Measurements from ENCODE around the gene PTPRK. TPM values are rescaled to one million over a fixed set of nuclear protein-coding genes. Genes with fewer than 3 reads are reported as not detected.

Gene PTPRK
- total and polyA plus RNA-seq, 12 donors, result 7.5 to 47.7 (median 35.7) TPM

GRCh38 chr6:128024046-128024445 lies 496.4 kb downstream of the PTPRK start:
- no peak for ATAC-seq

GRCh38 chr6:128018821-128019220 lies 501.6 kb downstream of the PTPRK start:
- intact Hi-C loops (cut with DNase I), result no loop called here
- TF ChIP-seq CTCF (IDR thresholded peaks at IDR 0.05), result no peak
- peaks cover 0 to 12% (median 0%) of the 10 kb centered on the region in 9 donors for H3K4me1 ChIP-seq
- H3K36me3 ChIP-seq, result no peaks in the 10 kb centered on the region
- H3K4me3 ChIP-seq, result no peak overlapping the region
- ATAC-seq (no peak), DNase-seq (no peak)
- H3K9me3 ChIP-seq, result no peaks in the 10 kb centered on the region
- H3K27ac ChIP-seq, result no peak overlapping the region
- 88 to 89% methylated on average over 2 of the region's 2 CpGs for WGBS, 2 donors
- H3K27me3 ChIP-seq, result no peaks in the 10 kb centered on the region

More at GRCh38 chr6:128024046-128024445, 496.4 kb downstream of the PTPRK start:
- Histone ChIP-seq H3K4me3 (no peak overlapping the region), H3K4me1 (peaks cover 0 to 10% (median 0%) of the 10 kb centered on the region in 9 donors), H3K27me3 (no peaks in the 10 kb centered on the region), H3K36me3 (no peaks in the 10 kb centered on the region), H3K9me3 (no peaks in the 10 kb centered on the region), H3K27ac (no peak overlapping the region)
- TF ChIP-seq CTCF (IDR thresholded peaks at IDR 0.05), result no peak
- no peak for DNase-seq
- intact Hi-C loops (cut with DNase I), result no loop called here
- WGBS, 2 donors, result 92 to 96% methylated on average over 1 of the region's 1 CpG

GRCh38 chr6:128017288-128017687 lies 503.1 kb downstream of the PTPRK start:
- DNase-seq (no peak), ATAC-seq (no peak)
- H3K4me1 ChIP-seq, result peaks cover 0 to 12% (median 0%) of the 10 kb centered on the region in 9 donors
- no peak overlapping the region for H3K4me3 ChIP-seq
- H3K9me3 ChIP-seq, result no peaks in the 10 kb centered on the region
- intact Hi-C loops (cut with DNase I), result no loop called here
- TF ChIP-seq CTCF (IDR thresholded peaks at IDR 0.05), result no peak
- no peaks in the 10 kb centered on the region for H3K36me3 ChIP-seq
- H3K27ac ChIP-seq, result no peak overlapping the region
- no peaks in the 10 kb centered on the region for H3K27me3 ChIP-seq

- Histone ChIP-seq H3K27ac (no peak overlapping the region), H3K9me3 (no peaks in the 10 kb centered on the region), H3K4me1 (no peaks in the 10 kb centered on the region), H3K4me3 (no peak overlapping the region), H3K36me3 (peaks cover 0 to 27% (median 0%) of the 10 kb centered on the region in 9 donors), H3K27me3 (no peaks in the 10 kb centered on the region)
- no peak for TF ChIP-seq CTCF (IDR thresholded peaks at IDR 0.05)
- 83 to 94% methylated on average over 1 of the region's 1 CpG for WGBS, 2 donors
- intact Hi-C loops (cut with DNase I), result no loop called here
- ATAC-seq (no peak), DNase-seq (no peak)
These were observed 512.7 kb downstream of the PTPRK start for GRCh38 chr6:128007658-128008057.
